COLO829 (cell line): ENCODE measurements around the gene NEDD8.

Source experiments
- DNase-seq: peaks from one replicate; pipeline ENCODE4 v3.0.0; 2012; ENCODE audit warnings: low spot score

NEDD8 gene

GRCh38 chr14:24179961-24180796, 52.0 kb downstream of the NEDD8 start:
- DNase-seq, result no peak

- no peak for DNase-seq
Measured at GRCh38 chr14:24179294-24179960, 52.7 kb downstream of the NEDD8 start.

GRCh38 chr14:24178399-24179178, 53.6 kb downstream of the NEDD8 start:
- no peak for DNase-seq

- DNase-seq, result no peak
Measured at GRCh38 chr14:24177891-24178290, 54.3 kb downstream of the NEDD8 start.

GRCh38 chr14:24177041-24177825, 54.9 kb downstream of the NEDD8 start:
- no peak for DNase-seq

- DNase-seq, result no peak
Measured at GRCh38 chr14:24176599-24176998, 55.6 kb downstream of the NEDD8 start.

GRCh38 chr14:24172871-24173281, 59.3 kb downstream of the NEDD8 start:
- DNase-seq, result no peak

- DNase-seq, result no peak
Measured at GRCh38 chr14:24172261-24172860, 59.8 kb downstream of the NEDD8 start.

GRCh38 chr14:24171422-24172260, 60.5 kb downstream of the NEDD8 start, which contains the start of gene REC8:
Gene REC8, plus strand, starts transcription at chr14:24172080. Its CDS starts 473 bp downstream, at chr14:24172553.
- no peak for DNase-seq

GRCh38 chr14:24167469-24168114, 64.6 kb downstream of the NEDD8 start:
- no peak for DNase-seq
